Activated CD4-positive, alpha-beta T cell treated with anti-CD3 and anti-CD28 coated beads, Interleukin-2, amount 10 ng/mL, durations not matched to agents 7 days and 5 days (primary cell): ENCODE results near the gene EFHC2. TPM values are rescaled to one million over a fixed set of nuclear protein-coding genes. Genes with fewer than 3 reads are reported as not detected.
A peak's percentile ranks its signal among the peaks of the same experiment; 100 is the strongest.
"Not testable (repeated sequence)": the region's sequence is repeated elsewhere in the genome, so short reads cannot be mapped to it uniquely, and the experiment has no call there.

Experiments used
- CTCF ChIA-PET: fragments of 350-600 bp; sonication (Branson Sonifier 250); formaldehyde crosslinking; loops from one replicate; lab custom pipeline; 2021; ENCODE audit warnings: antibody characterized with exemption; lab: Charles Lee
- POLR2A ChIA-PET: fragments of 350-600 bp; sonication (Branson Sonifier 250); formaldehyde crosslinking; loops from one replicate; lab custom pipeline; 2021; ENCODE audit warnings: antibody characterized with exemption; lab: Charles Lee
- DNase-seq: peaks from one replicate; pipeline ENCODE4 v3.0.0-alpha.2; 2020
- H3K27ac Mint-ChIP-seq: one replicate; pipeline ENCODE4 v1.8.0; 2021; ENCODE audit warnings: mild to moderate bottlenecking, moderate library complexity, mixed read lengths
- H3K27me3 Mint-ChIP-seq: one replicate; pipeline ENCODE4 v1.8.0; 2021; ENCODE audit warnings: mixed read lengths
- H3K36me3 Mint-ChIP-seq: one replicate; pipeline ENCODE4 v1.8.0; 2021; ENCODE audit warnings: low read depth, mixed read lengths
- H3K4me1 Mint-ChIP-seq: one replicate; pipeline ENCODE4 v1.8.0; 2021; ENCODE audit warnings: mixed read lengths
- H3K4me3 Mint-ChIP-seq: one replicate; pipeline ENCODE4 v1.8.0; 2021; ENCODE audit warnings: mild to moderate bottlenecking, moderate library complexity, mixed read lengths
- H3K9me3 Mint-ChIP-seq: one replicate; pipeline ENCODE4 v1.8.0; 2021; ENCODE audit warnings: mixed read lengths
- total RNA-seq, 2 experiments: library from RNA; stranded (reverse); gene quantifications; one replicate each; pipeline ENCODE4 v1.2.3, GENCODE V29; 2021

The EFHC2 gene
- total RNA-seq, 2 experiments from 2014 or later, result 2.2 to 2.3 TPM

DNA sequence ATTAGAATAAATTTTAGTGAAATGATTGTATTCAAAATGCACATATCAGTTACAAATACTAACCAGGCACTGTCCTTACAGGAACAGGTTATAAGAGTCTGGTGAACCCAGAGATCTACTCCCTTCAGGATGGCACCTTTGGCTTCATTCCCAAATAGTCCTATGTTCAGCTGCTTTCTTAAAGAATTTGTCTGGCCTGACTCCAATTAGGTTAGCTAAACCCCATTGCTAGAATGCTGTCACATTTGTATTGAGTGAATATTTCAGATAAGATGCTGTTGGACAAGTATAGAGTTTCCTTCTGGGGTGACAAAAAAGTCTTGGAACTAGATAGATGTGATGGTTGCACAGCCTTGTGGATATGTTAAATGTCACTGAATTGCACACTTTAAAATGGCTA is 69.4 kb downstream of the EFHC2 start:
- no peak overlapping the region for H3K4me3 Mint-ChIP-seq
- peaks cover 3% of the 10 kb centered on the region for H3K36me3 Mint-ChIP-seq
- H3K4me1 Mint-ChIP-seq, result peaks cover 7% of the 10 kb centered on the region
- no peaks in the 10 kb centered on the region for H3K27me3 Mint-ChIP-seq
- CTCF ChIA-PET, result interaction anchor here (1.3 kb wide), 1 partner anchor 14 kb away, joined by 3 read pairs; no protein-coding TSS in a partner anchor
- H3K9me3 Mint-ChIP-seq, result peaks cover 2% of the 10 kb centered on the region
- POLR2A ChIA-PET, result no interaction called here
- no peak overlapping the region for H3K27ac Mint-ChIP-seq
- no peak for DNase-seq

DNA sequence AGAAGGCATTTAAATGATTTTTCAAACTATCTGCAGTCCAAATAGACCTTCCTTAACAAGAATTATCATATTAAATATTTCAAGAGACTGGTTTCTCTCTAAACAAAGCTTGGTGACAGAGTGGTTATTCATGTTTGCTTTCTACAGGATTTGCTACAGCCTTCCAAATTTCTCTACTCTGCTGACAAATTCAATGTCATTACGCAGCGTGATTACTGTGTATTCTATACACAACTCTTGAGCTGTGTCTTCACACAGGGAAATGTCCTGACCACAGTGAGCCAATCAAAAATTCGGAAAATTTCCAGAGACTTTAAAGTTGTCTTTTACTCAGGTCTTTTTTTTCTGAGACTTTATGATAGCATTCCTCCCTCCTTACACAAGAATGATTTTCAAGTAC is 75.6 kb downstream of the EFHC2 start:
- Mint-ChIP-seq H3K36me3 (peaks cover 3% of the 10 kb centered on the region), H3K4me3 (no peak overlapping the region), H3K4me1 (peaks cover 21% of the 10 kb centered on the region), H3K9me3 (peaks cover 2% of the 10 kb centered on the region), H3K27me3 (no peaks in the 10 kb centered on the region), H3K27ac (no peak overlapping the region)
- no peak for DNase-seq
- ChIA-PET CTCF (interaction anchor here (0.9 kb wide), 1 partner anchor 13 kb away, joined by 3 read pairs; no protein-coding TSS in a partner anchor), POLR2A (no interaction called here)

DNA sequence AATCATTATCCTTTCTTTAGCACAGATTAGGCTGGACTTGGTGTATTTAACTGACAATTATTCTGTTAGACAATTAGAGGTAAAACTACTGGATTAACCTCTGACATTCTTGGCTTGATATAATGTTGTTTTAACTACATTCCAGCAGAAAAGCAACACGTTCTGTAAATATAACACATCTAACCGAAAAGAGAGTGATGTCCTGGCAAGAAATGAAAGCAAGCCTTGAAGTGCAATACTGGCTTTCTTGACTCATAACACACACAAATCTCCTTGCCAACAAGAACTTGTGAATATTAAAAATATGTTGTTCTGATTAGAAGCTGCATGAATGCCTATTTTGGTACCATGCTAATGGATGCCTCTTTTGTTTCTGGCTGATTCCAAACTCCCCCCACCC is 76.4 kb downstream of the EFHC2 start:
- peaks cover 2% of the 10 kb centered on the region for H3K9me3 Mint-ChIP-seq
- H3K36me3 Mint-ChIP-seq, result peaks cover 3% of the 10 kb centered on the region
- ChIA-PET CTCF (no interaction called here), POLR2A (no interaction called here)
- no peaks in the 10 kb centered on the region for H3K27me3 Mint-ChIP-seq
- peaks cover 21% of the 10 kb centered on the region for H3K4me1 Mint-ChIP-seq
- H3K4me3 Mint-ChIP-seq, result no peak overlapping the region
- H3K27ac Mint-ChIP-seq, result no peak overlapping the region
- DNase-seq, result no peak

DNA sequence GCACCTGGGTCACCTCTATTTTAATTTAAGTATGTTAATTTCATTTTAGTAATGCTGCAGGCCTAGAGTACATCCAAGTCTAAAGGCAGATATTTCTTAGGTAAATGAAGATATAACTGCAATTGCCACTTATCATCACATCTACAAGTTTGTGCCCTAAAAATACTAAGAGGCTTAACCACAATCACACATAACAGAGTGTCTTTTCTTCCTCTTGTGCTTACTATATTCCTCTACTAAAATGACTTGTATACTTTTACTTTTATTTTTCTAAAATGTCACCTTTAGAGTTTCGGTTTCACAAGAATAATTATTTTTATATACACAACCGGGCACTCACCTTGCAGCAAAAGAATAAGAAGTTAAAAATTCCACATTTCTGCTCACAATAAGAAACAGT is 77.9 kb downstream of the EFHC2 start:
- POLR2A ChIA-PET, result no interaction called here
- Mint-ChIP-seq H3K4me3 (peak overlapping the region; percentile 50), H3K27ac (peak overlapping the region; percentile 55), H3K27me3 (no peaks in the 10 kb centered on the region), H3K4me1 (peaks cover 32% of the 10 kb centered on the region), H3K36me3 (peaks cover 3% of the 10 kb centered on the region), H3K9me3 (peaks cover 5% of the 10 kb centered on the region)
- CTCF ChIA-PET, result no interaction called here
- DNase-seq, result no peak

DNA sequence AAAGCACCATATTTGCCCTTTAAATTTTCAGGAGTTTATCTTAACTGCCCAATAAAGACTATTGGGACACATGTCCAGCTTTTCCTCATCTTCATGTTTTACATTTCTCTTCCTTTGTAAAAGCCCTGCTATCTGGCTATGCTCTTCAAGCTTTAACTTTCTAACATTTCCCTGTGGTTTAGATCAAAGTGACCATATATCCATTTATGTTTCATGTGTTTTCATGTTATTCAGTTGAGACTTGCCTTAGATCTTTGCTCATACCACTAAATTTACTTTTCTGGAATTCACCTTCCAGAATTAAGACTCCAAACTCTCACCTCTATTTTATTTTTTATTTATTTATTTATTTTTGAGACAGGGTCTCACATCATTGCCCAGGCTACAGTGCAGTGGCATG is 78.5 kb downstream of the EFHC2 start:
- H3K27me3 Mint-ChIP-seq, result no peaks in the 10 kb centered on the region
- H3K36me3 Mint-ChIP-seq, result no peaks in the 10 kb centered on the region
- peak overlapping the region; percentile 24 for H3K4me3 Mint-ChIP-seq
- ChIA-PET CTCF (no interaction called here), POLR2A (no interaction called here)
- H3K9me3 Mint-ChIP-seq, result peaks cover 3% of the 10 kb centered on the region
- H3K27ac Mint-ChIP-seq, result peak overlapping the region; percentile 60
- DNase-seq, result no peak
- peaks cover 39% of the 10 kb centered on the region for H3K4me1 Mint-ChIP-seq

DNA sequence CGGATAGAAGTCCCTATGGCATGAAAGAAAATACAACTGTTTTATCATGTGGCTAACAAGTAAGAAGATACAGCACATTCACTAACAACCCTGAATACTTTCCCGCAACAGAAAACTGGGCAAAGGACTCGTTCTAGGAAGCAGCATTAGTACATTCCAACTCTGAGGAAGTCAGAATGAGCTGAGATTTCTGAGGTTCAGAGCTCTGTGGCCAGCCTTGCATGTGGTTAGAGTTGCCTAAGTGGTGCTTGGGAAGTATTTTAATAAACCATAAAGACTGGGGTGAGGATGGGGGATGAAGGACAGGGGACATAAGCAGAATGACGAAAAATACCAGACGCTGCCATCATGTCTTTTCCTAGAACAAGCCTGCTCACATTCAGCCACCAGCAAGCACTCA is 82.2 kb downstream of the EFHC2 start:
- CTCF ChIA-PET, result no interaction called here
- POLR2A ChIA-PET, result no interaction called here
- H3K27me3 Mint-ChIP-seq, result no peaks in the 10 kb centered on the region
- DNase-seq, result no peak
- H3K9me3 Mint-ChIP-seq, result peaks cover 8% of the 10 kb centered on the region
- H3K4me3 Mint-ChIP-seq, result no peak overlapping the region
- peaks cover 42% of the 10 kb centered on the region for H3K4me1 Mint-ChIP-seq
- peaks cover 14% of the 10 kb centered on the region for H3K36me3 Mint-ChIP-seq
- no peak overlapping the region for H3K27ac Mint-ChIP-seq

DNA sequence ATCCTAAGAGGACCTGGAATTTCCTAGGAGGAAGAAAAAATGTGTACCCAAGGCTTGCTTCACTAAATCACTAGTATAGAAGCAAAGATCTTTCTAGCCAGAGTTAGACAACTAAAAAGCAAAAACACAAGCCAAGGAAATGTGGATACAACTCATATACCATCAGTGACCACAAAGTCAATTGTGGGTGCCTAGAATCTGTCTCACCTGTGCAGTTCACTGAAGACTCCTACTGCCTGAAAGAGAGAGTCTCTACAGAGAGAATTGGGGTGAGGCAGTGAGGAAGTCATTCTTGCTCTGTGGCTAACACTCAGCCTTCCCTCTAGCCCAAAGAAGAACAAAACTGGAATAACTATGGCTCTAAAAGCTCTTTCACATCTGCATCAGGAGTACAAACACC is 82.9 kb downstream of the EFHC2 start:
- DNase-seq, result no peak
- Mint-ChIP-seq H3K9me3 (peaks cover 15% of the 10 kb centered on the region), H3K4me1 (peaks cover 43% of the 10 kb centered on the region), H3K27ac (no peak overlapping the region), H3K4me3 (no peak overlapping the region), H3K36me3 (peaks cover 21% of the 10 kb centered on the region), H3K27me3 (no peaks in the 10 kb centered on the region)
- ChIA-PET CTCF (interaction anchor here (0.7 kb wide), 1 partner anchor 14 kb away, joined by 3 read pairs; no protein-coding TSS in a partner anchor), POLR2A (no interaction called here)

DNA sequence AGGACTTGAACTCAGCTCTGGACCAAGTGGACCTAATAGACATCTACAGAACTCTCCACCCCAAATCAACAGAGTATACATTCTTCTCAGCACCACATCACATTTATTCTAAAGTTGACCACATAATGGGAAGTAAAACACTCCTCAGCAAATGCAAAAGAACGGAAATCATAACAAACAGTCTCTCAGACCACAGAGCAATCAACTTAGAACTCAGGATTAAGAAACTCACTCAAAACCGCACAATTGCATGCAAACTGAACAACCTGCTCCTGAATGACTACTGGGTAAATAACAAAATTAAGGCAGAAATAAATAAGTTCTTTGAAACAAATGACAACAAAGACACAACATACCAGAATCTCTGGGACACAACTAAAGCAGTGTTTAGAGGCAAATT is 87.7 kb downstream of the EFHC2 start:
- DNase-seq, H3K4me3 Mint-ChIP-seq, H3K27me3 Mint-ChIP-seq, CTCF ChIA-PET, POLR2A ChIA-PET: not testable (repeated sequence)
- H3K9me3 Mint-ChIP-seq, result peaks cover 26% of the 10 kb centered on the region
- H3K36me3 Mint-ChIP-seq, result peaks cover 45% of the 10 kb centered on the region
- H3K4me1 Mint-ChIP-seq, result peaks cover 51% of the 10 kb centered on the region
- peak overlapping the region; percentile 26 for H3K27ac Mint-ChIP-seq

DNA sequence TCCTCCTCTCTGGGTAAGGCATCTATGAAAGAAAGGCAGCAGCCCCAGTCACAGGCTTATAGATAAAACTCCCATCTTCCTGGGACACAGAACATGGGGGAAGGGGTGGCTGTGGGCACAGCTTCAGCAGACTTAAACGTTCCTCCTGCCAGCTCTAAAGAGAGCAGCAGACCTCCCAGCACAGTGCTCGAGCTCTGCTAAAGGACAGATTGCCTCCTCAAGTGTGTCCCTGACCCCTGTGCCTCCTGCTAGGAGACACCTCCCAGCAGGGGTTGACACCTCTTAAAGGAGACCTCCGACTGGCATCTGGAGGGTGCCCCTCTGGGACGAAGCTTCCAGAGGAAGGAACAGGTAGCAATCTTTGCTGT is 89.9 kb downstream of the EFHC2 start:
- H3K27ac Mint-ChIP-seq, result peak overlapping the region; percentile 92
- no peaks in the 10 kb centered on the region for H3K27me3 Mint-ChIP-seq
- POLR2A ChIA-PET, result no interaction called here
- peaks cover 25% of the 10 kb centered on the region for H3K9me3 Mint-ChIP-seq
- DNase-seq, result no peak
- peaks cover 40% of the 10 kb centered on the region for H3K4me1 Mint-ChIP-seq
- CTCF ChIA-PET, result no interaction called here
- no peak overlapping the region for H3K4me3 Mint-ChIP-seq
- H3K36me3 Mint-ChIP-seq, result peaks cover 49% of the 10 kb centered on the region

DNA sequence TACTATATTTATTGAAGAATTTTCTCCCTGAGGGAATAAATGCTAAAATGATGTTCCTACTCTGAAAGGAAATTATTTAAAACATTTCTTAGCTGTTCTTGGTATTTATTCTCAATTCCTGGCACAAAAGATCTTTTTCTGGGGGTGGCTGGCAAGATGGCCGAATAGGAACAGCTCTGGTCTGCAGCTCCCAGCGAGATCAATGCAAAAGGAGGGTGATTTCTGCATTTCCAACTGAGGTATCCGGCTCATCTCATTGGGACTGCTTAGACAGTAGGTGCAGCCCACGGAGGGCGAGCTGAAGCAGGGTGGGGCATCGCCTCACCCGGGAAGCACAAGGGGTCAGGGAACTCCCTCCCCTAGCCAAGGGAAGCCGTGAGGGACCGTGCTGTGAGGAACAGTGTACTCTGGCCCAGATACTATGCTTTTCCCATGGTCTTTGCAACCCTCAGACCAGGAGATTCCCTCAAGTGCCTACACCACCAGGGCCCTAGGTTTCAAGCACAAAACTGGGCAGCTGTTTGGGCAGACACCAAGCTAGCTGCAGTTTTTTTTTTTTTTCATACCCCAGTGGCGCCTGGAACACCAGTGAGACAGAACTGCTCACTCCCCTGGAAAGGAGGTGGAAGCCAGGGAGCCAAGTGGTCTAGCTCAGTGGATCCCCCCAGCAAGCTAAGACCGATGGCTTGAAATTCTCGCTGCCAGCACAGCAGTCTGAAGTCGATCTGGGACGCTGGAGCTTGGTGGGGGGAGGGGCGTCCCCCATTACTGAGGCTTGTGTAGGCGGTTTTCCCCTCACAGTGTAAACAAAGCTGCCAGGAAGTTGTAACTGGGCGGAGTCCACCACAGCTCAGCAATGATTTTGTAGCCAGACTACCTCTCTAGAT is 90.5 kb downstream of the EFHC2 start:
- H3K4me3 Mint-ChIP-seq, POLR2A ChIA-PET, CTCF ChIA-PET, H3K27me3 Mint-ChIP-seq: not testable (repeated sequence)
- H3K4me1 Mint-ChIP-seq, result peaks cover 40% of the 10 kb centered on the region
- peak; percentile 70 for DNase-seq
- peak overlapping the region; percentile 92 for H3K27ac Mint-ChIP-seq
- H3K36me3 Mint-ChIP-seq, result peaks cover 47% of the 10 kb centered on the region
- peaks cover 25% of the 10 kb centered on the region for H3K9me3 Mint-ChIP-seq

DNA sequence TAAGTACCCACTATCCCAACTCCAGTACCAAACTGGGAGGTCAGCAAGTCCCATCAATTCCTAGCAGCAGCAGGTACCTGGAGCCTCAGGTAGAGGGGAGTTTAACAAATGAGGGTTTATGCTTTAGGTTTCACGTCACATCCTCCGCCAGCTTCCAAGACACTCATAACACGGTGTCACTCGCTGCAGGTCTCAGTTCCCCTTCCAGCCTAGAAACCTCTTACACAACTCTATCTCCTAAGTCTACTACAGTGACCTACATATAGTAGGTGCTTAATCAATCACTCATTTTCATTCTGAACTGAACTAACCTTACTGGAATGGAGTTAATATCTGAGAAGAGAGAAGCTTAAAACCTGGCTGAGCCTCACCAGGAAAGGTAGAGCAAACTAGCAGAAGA is 96.0 kb downstream of the EFHC2 start:
- ChIA-PET CTCF (interaction anchor here (0.5 to 1.7 kb wide), 2 partner anchors 289 to 1107 kb away, joined by 3 to 4 read pairs; no protein-coding TSS in a partner anchor), POLR2A (no interaction called here)
- peaks cover 33% of the 10 kb centered on the region for H3K4me1 Mint-ChIP-seq
- DNase-seq, result no peak
- peaks cover 4% of the 10 kb centered on the region for H3K36me3 Mint-ChIP-seq
- no peak overlapping the region for H3K27ac Mint-ChIP-seq
- no peaks in the 10 kb centered on the region for H3K27me3 Mint-ChIP-seq
- H3K4me3 Mint-ChIP-seq, result no peak overlapping the region
- no peaks in the 10 kb centered on the region for H3K9me3 Mint-ChIP-seq

DNA sequence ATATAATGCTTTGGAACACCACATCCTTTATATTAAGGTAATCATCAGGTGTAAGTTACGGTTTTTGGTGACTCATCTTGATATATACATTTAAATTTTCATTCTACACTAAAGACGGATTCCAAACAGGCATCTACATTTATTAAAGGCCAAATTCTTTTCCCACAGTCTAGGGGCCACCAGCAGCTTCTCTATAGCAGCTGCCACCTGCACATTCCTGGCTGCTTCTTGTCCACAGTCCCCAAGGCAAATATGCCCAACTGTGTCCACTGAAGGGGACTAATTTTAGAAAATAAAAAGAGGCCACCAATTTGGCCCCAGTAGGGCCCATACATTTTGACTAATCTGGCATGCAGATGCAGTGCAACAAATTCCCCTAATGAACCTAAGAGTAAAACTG is 96.6 kb downstream of the EFHC2 start:
- H3K27ac Mint-ChIP-seq, result no peak overlapping the region
- H3K4me1 Mint-ChIP-seq, result peaks cover 32% of the 10 kb centered on the region

DNA sequence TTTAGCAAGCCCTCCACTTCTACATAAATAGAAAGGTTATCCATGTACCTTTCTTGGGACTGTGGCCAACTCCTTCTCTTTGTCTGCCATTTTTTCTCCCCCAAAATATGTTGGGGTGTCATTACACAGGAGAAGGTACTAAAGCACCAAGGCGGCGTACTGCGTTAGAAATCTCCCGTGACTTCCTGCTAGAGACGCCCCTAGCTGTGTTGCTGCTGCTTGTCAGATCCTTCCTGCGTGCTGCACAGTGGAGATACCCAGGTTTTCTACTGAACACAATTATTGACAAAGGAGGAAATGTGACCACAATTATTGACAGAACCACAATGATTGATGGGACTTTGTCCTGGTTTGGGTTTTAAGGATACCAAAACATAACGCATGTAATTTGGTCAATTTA is 97.7 kb downstream of the EFHC2 start:
- ChIA-PET CTCF (interaction anchor here (1.7 kb wide), 1 partner anchor 287 kb away, joined by 4 read pairs; no protein-coding TSS in a partner anchor), POLR2A (no interaction called here)
- H3K36me3 Mint-ChIP-seq, result peaks cover 4% of the 10 kb centered on the region
- H3K9me3 Mint-ChIP-seq, result no peaks in the 10 kb centered on the region
- H3K4me3 Mint-ChIP-seq, result no peak overlapping the region
- peak overlapping the region; percentile 72 for H3K27ac Mint-ChIP-seq
- no peaks in the 10 kb centered on the region for H3K27me3 Mint-ChIP-seq
- H3K4me1 Mint-ChIP-seq, result peaks cover 29% of the 10 kb centered on the region
- DNase-seq, result peak; percentile 31

More for the DNA sequence above, 96.6 kb downstream of the EFHC2 start:
- CTCF ChIA-PET, result interaction anchor here (1.7 kb wide), 1 partner anchor 288 kb away, joined by 4 read pairs; no protein-coding TSS in a partner anchor
- no peaks in the 10 kb centered on the region for H3K27me3 Mint-ChIP-seq
- DNase-seq, result no peak
- H3K9me3 Mint-ChIP-seq, result no peaks in the 10 kb centered on the region
- POLR2A ChIA-PET, result no interaction called here
- H3K36me3 Mint-ChIP-seq, result peaks cover 4% of the 10 kb centered on the region
- H3K4me3 Mint-ChIP-seq, result no peak overlapping the region
